HCT116 (cell line): ENCODE measurements around the gene STARD7. TPM values are rescaled to one million over a fixed set of nuclear protein-coding genes. Genes with fewer than 3 reads are reported as not detected.

Source experiments
- FOSL1 ChIP-seq: IDR thresholded peaks from 2 replicates; pipeline ENCODE4 v1.6.1; 2012; ENCODE audit warnings: low read depth
- TCF7L2 ChIP-seq: IDR thresholded peaks from 2 replicates; pipeline ENCODE4 v1.7.0; 2011; ENCODE audit warnings: borderline replicate concordance, inconsistent platforms; ENCODE audit not compliant: insufficient read depth, insufficient read length; ENCODE audit errors: extremely low read depth
- YY1 ChIP-seq: IDR thresholded peaks from 2 replicates; pipeline ENCODE4 v1.6.1; 2011; ENCODE audit warnings: low read length, low read depth, moderate library complexity, mild to moderate bottlenecking; ENCODE audit not compliant: insufficient replicate concordance; ENCODE audit errors: extremely low read depth
- total RNA-seq: library from RNA; stranded (reverse); gene quantifications from one replicate; pipeline ENCODE4 v1.2.1, GENCODE V29; 2021; ENCODE audit not compliant: unreplicated experiment
- TF ChIP-seq, protein P1 (sequence below): IDR thresholded peaks from 2 replicates; pipeline ENCODE4 v1.6.1; 2012
- TF ChIP-seq, protein P2 (sequence below): IDR thresholded peaks from 2 replicates; pipeline ENCODE4 v1.6.1; 2011; ENCODE audit warnings: mild to moderate bottlenecking, low read length, moderate library complexity; ENCODE audit not compliant: insufficient replicate concordance; ENCODE audit errors: extremely low read depth
- TF ChIP-seq, protein P3 (sequence below): IDR thresholded peaks from 2 replicates; pipeline ENCODE4 v1.6.1; 2012; ENCODE audit warnings: low read depth

Gene STARD7
- total RNA-seq, 1 experiment from 2014 or later = 160 TPM

DNA sequence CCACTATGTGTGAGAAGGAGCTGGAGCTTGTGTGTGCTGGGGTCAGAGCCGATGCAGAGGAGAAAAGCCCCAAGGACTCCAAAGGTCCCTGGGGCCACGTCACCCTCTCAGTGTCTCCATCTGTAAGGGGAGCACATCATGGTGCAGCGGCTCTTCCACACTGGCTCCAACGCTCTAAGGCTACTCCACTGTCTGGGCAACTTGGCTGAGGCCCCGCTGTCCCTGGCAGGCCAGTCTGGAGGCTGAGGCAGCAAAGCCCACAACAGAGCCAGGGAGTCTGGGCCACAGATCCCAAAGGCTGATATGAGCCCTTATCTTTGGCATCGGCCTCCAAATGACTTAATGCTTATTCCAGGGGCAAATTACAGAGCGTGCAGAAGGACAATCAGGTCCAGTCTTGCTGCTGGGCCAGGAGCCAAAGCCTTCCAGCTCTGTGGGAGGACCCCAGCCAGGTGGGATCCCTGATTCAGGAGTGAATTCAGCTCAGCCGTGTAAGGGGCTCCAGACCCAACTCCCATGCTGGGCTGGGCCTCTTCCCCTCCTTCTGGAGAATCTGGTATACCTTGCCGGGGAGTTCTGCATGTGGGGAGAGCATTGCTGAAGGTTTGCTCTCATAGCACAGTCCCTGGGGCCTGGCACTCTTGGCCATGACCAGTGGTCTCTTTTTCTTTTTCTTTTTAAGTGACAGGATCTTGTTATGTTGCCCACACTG lies 61.6 kb downstream of the STARD7 start (continued):
- no peak for TF ChIP-seq TCF7L2
- TF ChIP-seq YY1 = no peak
- TF ChIP-seq, protein P1, sequence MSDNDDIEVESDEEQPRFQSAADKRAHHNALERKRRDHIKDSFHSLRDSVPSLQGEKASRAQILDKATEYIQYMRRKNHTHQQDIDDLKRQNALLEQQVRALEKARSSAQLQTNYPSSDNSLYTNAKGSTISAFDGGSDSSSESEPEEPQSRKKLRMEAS = no peak
- TF ChIP-seq, protein P2, sequence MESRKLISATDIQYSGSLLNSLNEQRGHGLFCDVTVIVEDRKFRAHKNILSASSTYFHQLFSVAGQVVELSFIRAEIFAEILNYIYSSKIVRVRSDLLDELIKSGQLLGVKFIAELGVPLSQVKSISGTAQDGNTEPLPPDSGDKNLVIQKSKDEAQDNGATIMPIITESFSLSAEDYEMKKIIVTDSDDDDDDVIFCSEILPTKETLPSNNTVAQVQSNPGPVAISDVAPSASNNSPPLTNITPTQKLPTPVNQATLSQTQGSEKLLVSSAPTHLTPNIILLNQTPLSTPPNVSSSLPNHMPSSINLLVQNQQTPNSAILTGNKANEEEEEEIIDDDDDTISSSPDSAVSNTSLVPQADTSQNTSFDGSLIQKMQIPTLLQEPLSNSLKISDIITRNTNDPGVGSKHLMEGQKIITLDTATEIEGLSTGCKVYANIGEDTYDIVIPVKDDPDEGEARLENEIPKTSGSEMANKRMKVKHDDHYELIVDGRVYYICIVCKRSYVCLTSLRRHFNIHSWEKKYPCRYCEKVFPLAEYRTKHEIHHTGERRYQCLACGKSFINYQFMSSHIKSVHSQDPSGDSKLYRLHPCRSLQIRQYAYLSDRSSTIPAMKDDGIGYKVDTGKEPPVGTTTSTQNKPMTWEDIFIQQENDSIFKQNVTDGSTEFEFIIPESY = no peak
- TF ChIP-seq, protein P3, sequence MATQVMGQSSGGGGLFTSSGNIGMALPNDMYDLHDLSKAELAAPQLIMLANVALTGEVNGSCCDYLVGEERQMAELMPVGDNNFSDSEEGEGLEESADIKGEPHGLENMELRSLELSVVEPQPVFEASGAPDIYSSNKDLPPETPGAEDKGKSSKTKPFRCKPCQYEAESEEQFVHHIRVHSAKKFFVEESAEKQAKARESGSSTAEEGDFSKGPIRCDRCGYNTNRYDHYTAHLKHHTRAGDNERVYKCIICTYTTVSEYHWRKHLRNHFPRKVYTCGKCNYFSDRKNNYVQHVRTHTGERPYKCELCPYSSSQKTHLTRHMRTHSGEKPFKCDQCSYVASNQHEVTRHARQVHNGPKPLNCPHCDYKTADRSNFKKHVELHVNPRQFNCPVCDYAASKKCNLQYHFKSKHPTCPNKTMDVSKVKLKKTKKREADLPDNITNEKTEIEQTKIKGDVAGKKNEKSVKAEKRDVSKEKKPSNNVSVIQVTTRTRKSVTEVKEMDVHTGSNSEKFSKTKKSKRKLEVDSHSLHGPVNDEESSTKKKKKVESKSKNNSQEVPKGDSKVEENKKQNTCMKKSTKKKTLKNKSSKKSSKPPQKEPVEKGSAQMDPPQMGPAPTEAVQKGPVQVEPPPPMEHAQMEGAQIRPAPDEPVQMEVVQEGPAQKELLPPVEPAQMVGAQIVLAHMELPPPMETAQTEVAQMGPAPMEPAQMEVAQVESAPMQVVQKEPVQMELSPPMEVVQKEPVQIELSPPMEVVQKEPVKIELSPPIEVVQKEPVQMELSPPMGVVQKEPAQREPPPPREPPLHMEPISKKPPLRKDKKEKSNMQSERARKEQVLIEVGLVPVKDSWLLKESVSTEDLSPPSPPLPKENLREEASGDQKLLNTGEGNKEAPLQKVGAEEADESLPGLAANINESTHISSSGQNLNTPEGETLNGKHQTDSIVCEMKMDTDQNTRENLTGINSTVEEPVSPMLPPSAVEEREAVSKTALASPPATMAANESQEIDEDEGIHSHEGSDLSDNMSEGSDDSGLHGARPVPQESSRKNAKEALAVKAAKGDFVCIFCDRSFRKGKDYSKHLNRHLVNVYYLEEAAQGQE = no peak
- no peak for TF ChIP-seq FOSL1
